Activated T-cell treated with anti-CD3 and anti-CD28 coated beads for 24 hours (primary cell): ENCODE measurements around the gene RPAP2.
A peak's percentile ranks its signal among the peaks of the same experiment; 100 is the strongest.
"Not testable (repeated sequence)": the region's sequence is repeated elsewhere in the genome, so short reads cannot be mapped to it uniquely, and the experiment has no call there.

Experiments used
- DNase-seq: peaks from one replicate; pipeline ENCODE4 v3.0.0-alpha.2; 2020; ENCODE audit warnings: low read depth

Gene RPAP2

DNA sequence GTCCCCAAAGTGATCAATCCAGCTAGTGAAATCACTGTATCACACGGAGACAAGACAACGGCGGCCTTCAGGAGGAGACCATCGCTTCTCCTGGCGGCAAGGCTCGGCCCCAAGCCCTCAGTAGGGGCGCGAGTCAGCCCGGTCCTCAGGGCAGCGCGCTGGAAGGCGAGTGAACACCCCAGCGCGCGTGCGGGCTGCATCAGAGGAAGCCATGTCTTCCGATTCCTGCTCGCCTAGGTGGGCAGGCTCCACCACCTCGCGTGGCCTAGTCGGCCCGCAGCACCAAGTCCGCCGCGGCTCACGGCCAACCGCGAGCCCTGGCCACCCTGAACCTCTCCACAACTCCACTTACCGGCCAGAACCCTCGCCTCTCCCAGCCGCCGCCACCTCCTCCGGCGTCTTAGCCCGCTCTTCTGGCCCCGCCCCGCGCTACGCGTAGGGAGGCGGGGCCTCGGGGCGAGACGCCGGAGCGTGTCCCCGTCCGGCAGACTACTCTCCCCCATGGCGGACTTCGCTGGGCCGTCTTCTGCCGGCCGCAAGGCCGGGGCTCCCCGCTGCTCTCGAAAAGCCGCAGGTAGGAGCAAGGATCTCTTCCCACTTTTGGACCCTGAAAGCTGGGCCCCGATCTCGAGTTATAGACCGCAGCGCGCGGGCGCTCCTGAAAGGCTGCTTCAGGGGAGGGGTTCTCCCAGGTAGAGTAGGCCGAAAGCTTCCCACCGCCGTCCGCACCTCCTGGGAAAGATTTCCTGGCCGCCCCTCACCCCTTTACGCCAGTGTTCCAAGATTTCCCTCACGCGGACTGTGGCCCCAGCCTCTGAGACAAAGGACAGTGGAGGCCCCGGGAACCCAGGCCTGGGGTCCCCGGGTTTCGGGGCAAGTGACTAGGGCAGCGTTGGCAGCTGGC, at the start of gene RPAP2, which contains the start of gene GLMN:
RPAP2 (plus strand) TSS at position 487 of the 904 bp plus-strand sequence; CDS start at position 502, 15 bp downstream.
GLMN (minus strand) TSS at position 415 of the 904 bp plus-strand sequence. CDS start 988 bp downstream, outside the sequence.
- peak; percentile 60 for DNase-seq

- not testable (repeated sequence) for DNase-seq
These were observed 44.1 kb upstream of the RPAP2 start for GRCh38 chr1:92254714-92255113.

GRCh38 chr1:92259350-92259749, 39.5 kb upstream of the RPAP2 start:
- no peak for DNase-seq

DNA sequence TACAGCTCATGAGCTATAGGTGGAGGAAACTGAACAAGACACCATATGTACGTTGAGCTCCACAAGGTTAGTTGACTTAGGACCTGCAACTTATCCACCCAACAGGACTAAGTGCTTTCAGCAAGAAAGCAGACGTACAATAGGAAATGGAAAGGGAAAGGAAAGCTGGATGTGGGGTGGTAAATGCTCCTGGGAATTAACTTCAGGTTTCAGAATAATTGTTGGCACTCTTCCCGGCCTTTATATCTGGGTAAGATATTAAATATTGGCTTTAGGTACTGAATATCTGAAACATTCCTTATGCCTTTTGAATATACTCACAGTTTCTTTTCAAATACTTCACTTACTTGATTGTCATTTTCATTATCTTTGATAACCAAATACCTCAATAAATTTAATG, 36.3 kb upstream of the RPAP2 start:
- DNase-seq: no peak

DNA sequence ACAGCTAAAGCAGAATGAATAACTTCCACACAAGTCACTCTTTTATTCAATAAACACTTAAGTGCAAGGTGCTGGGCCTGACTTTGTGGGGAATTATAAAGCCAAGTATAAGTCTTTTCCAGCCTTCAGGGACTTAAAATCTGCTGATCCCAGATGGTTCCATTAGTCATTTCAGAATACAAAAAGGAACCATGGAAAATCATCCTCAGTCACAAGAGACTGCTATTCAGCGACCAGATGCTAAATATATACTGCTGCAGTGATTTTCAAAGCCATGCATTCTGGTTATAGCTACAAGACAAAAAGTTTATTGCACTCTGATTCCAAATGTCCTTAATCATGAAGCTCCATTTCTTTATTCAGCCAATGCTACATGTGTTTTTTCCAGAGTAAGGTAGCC, 25.8 kb upstream of the RPAP2 start:
- no peak for DNase-seq

DNA sequence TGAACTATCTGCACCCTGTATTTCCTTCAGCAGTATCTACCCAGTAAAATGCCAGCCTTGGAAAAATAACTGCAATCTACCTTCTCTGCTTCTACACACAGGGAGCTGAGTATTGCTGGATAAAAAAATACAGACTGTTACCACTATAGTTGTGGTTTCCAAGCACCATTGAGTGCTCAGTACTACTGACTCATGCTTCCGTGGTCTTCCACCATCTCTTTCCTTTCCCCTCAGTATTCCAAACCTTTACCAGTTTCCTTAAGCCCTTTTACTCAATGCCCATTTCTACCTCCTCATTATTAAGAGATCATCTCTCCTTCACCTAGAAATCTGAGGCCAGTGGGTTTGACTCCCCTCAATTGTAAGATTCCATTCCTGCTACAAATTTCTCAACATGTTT, 23.9 kb upstream of the RPAP2 start:
- no peak for DNase-seq

DNA sequence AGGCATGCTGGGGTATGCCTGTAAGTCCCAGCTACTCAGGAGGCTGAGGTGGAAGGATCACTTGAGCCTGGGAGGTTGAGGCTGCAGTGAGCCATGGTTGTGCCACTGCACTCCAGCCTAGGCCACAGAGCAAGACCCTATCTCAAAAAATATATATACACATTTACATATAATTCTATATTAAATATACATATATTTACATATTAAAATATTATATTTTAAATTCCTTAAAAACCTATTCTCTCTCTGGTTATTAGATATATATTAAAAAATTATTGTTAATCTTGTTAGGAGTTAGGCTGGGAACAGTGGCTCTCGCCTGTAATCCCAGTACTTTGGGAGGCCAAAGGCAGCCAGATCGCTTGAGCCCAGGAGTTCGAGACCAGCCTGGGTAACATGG, 22.8 kb upstream of the RPAP2 start:
- no peak for DNase-seq

DNA sequence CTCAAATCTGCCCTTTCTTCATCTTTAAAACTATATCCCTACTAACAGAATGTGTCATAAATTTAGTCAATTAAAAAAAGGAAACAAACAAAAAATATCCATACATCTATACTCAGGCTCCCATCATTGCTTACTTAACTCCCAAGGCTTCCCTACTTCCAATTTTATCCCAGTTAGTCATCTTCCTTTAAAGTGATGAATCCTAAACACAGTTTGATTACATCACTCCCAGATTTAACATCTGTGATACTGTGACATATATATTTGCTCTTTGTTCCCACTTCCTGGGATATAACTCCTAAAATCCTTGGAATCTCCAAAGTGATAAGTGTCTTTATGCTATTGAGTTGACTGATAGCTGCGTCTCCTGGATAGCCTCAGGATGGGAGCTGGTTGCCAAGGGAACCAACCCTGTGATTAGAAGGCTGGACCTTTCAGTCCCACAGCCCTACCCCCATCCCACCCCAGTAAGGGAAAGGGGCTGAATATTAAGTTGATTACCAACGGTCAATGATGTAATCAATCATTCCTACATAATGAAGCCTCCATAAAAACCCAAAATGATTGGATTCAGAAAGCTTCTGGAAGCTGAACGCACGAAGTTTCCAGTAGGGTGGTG, 21.6 kb upstream of the RPAP2 start:
- no peak for DNase-seq

- not testable (repeated sequence) for DNase-seq
These were observed 19.1 kb upstream of the RPAP2 start for GRCh38 chr1:92279781-92280180.

DNA sequence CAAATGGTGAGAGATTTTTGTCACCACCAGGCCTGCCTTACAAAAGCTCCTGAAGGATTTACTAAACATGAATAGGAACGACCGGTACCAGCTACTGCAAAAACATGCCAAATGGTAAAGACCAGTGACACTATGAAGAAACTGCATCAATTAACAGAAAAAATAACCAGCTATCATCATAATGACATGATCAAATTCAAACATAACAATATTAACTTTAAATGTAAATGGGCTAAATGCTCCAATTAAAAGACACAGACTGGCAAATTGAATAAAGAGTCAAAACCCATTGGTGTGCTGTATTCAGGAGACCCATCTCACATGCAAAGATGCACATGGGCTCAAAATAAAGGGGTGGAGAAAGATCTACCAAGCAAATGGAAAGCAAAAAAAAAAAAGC, 17.4 kb upstream of the RPAP2 start:
- DNase-seq: not testable (repeated sequence)

DNA sequence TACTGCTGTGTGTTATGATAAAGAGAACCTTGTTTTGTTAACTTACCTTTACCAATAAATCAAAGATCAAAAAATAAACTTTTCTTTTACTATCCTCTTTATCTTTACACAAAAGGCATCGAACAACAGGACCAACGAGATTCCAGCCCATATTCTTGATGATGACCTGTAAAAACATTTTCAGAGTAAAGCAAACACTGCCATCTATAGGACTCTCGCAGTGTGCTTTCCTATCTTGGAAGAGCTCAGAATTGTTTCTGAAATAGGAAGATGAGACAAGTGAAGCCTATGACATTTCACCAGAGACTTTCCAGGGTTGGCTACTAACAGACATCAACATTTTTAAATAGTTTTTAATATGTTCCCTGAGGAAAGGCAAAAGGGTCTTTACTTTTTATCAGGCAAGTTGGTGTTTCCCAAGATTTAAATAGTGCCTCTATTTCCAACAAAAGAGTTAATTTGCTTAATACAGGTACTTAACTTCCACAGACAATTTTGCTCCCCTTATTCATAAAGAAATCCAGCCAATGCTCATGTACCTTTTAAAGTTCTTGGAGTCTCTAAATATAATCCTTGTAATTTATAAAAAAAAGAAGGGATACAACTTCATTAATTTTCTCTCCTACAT, 7.4 kb upstream of the RPAP2 start:
- DNase-seq: no peak

DNA sequence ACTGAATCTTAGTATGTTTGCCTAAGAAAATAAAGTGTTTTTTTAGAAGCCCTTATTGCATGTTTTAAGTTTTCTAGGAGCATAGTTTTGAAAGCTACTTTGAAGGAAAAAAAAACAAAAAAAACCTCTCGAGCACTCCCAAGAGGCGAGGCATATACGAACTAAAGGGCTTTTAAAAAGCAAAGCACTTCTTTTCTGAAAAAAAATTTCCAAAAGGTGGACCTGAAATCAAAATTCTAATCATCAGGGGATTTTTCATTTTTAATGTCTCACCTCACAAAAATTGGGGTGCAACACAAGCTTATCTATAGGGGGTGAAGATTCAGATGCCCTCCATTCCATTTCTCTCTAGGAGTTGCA, 666 bp upstream of the RPAP2 start:
- no peak for DNase-seq

DNA sequence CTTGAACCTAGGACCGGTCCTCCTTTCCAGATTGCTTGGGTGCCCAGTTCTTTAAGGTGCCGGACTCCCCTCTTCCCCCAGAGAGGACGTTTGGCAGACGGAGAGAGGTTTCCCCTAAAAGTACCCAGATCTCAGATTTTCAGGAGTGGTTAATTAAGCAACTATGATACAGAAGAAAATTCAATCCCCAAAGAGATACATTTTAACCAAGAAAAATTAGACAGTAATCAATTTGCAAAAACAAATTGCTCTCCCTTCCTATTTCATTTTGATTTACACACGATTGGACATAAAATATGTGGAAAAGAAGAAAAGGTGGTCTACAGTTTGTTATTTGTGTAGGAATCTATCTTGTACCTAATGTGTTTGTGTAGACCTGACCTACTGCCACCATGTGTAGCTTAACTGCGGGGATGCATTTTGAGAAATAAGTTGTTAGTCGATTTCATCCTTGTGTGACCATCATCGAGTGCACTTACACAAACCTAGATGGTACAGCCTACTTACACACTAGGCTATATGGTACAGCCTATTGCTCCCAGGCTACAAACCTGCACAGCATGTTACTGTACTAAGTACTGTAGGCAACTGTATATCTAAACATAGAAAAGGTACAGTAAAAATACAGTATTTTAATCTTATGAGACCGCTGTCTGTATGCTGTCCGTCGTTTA, 755 bp downstream of the RPAP2 start:
- DNase-seq: no peak

DNA sequence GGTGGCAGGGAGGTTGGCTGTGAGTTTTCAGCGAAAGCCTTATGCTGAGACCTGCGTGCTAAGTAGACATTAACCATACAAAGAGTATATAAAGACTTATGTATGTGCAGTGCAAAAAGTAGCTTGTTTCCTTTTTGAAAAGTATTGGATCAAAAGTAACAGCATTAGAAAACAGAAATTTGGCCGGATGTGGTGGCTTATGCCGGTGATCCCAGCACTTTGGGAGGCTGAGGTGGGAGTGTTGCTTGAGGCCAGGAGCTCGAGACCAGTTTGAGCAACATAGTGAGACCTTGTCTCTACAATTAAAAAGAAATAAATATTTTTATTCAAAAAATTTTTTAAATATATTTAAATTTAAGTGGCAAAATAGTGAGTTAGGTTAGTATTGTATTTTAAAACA, 2.2 kb downstream of the RPAP2 start:
- no peak for DNase-seq

GRCh38 chr1:92306020-92306419, 7.2 kb downstream of the RPAP2 start:
- no peak for DNase-seq

- DNase-seq: no peak
These were observed 9.1 kb downstream of the RPAP2 start for GRCh38 chr1:92307980-92308379.

GRCh38 chr1:92310185-92310597, 11.3 kb downstream of the RPAP2 start:
- DNase-seq: no peak

DNA sequence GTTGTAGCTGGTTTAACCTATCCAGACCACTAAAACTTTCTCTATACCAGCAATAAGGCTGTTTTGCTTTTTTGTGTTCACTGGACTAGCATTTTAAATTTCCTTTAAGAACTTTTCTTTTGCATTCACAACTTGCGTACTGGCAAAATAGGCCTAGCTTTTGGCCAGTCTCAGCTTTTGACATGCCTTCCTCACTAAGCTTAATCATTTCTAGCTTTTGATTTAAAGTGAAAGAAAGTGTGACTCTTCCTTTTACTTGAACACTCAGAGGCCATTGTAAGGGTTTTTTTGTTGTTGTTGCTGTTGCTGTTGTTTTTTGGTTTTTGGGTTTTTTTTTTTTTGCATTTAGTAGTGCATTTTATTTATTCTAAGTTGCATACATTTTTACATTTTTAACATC, 15.2 kb downstream of the RPAP2 start:
- no peak for DNase-seq

GRCh38 chr1:92315766-92316599, 17.1 kb downstream of the RPAP2 start:
- DNase-seq: no peak

GRCh38 chr1:92317836-92318493, 19.1 kb downstream of the RPAP2 start:
- no peak for DNase-seq
